Measurements from ENCODE around the gene OCA2. TPM values are rescaled to one million over a fixed set of nuclear protein-coding genes. Genes with fewer than 3 reads are reported as not detected.
"Not testable (repeated sequence)": the region's sequence is repeated elsewhere in the genome, so short reads cannot be mapped to it uniquely, and the experiment has no call there.

OCA2 gene
- polyA plus RNA-seq, 1 donor from 2014 or later = 0.97 TPM

DNA sequence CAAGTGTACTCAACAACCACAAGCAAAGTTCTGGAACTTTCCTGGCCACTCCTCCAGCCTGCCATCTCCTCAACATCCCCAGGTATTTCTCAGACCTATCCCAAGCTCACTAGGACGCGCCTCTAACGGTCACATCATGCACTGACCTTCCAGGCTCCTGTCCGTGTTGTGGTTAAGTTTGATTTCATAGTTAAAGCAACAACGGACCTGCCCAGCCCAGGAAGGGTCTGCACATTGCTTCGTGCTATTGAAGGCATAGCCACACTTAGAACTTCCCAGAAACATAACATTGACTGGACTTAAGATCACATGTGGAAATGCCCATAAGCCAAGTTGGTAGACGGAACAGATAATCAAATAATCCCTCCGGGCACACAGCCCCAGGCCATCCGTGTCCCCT is 85.1 kb downstream of the OCA2 start:
- H3K79me2 ChIP-seq (replicated peaks; ENCODE audit: insufficient read depth, low read length) = no peaks in the 10 kb centered on the region
- H3K36me3 ChIP-seq (ENCODE audit: insufficient read depth, low read length) = no peaks in the 10 kb centered on the region

DNA sequence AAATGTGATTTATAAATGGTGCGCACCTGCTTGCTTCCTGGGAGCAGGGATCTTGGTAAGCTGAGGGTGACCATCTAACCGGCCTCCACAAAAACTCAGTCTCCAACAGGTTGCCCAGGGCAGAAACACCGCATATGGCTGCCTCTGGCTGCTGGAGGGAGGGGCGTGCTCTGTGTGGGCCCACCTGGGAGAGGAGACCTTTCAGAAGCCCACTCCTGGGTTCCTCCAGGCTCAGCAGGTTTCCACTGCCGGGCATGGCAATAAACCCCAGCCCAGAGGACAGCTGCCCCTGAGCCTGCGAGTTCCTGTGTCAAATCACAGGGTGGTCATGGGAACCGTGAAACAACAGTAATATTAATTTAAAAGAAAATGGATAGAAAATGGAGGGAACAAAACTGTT is 85.6 kb downstream of the OCA2 start:
- Histone ChIP-seq H3K4me3 (ENCODE audit: low read length) (no peak overlapping the region), H3K27me3 (ENCODE audit: insufficient read depth, low read depth, low read length) (no peaks in the 10 kb centered on the region), H4K20me1 (ENCODE audit: insufficient read depth) (no peaks in the 10 kb centered on the region), H3K9me2 (ENCODE audit: insufficient read depth, low read length) (no peaks in the 10 kb centered on the region), H3K9me3 (ENCODE audit: low read length) (no peaks in the 10 kb centered on the region), H2AFZ (ENCODE audit: low read depth, low read length) (no peak overlapping the region), H3K4me2 (ENCODE audit: low read length) (no peak overlapping the region), H3F3A (ENCODE audit: insufficient read depth, low read length, poor library complexity, severe bottlenecking) (no peaks in the 10 kb centered on the region), H3K27ac (ENCODE audit: low read length) (no peak overlapping the region), H3K36me3 (ENCODE audit: insufficient read depth, low read length) (no peaks in the 10 kb centered on the region), H3K9ac (ENCODE audit: low read length) (no peak overlapping the region), H3K79me2 (replicated peaks; ENCODE audit: insufficient read depth, low read length) (no peaks in the 10 kb centered on the region)
- TF ChIP-seq RAD21 (conservative IDR thresholded peaks at IDR 0.05) = no peak
- TF ChIP-seq, protein P1, sequence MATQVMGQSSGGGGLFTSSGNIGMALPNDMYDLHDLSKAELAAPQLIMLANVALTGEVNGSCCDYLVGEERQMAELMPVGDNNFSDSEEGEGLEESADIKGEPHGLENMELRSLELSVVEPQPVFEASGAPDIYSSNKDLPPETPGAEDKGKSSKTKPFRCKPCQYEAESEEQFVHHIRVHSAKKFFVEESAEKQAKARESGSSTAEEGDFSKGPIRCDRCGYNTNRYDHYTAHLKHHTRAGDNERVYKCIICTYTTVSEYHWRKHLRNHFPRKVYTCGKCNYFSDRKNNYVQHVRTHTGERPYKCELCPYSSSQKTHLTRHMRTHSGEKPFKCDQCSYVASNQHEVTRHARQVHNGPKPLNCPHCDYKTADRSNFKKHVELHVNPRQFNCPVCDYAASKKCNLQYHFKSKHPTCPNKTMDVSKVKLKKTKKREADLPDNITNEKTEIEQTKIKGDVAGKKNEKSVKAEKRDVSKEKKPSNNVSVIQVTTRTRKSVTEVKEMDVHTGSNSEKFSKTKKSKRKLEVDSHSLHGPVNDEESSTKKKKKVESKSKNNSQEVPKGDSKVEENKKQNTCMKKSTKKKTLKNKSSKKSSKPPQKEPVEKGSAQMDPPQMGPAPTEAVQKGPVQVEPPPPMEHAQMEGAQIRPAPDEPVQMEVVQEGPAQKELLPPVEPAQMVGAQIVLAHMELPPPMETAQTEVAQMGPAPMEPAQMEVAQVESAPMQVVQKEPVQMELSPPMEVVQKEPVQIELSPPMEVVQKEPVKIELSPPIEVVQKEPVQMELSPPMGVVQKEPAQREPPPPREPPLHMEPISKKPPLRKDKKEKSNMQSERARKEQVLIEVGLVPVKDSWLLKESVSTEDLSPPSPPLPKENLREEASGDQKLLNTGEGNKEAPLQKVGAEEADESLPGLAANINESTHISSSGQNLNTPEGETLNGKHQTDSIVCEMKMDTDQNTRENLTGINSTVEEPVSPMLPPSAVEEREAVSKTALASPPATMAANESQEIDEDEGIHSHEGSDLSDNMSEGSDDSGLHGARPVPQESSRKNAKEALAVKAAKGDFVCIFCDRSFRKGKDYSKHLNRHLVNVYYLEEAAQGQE (IDR thresholded peaks at IDR 0.05; ENCODE audit: borderline replicate concordance) = no peak

More for the DNA sequence above, 85.1 kb downstream of the OCA2 start:
- TF ChIP-seq POLR2AphosphoS5 (IDR thresholded peaks at IDR 0.05) (no peak), TAF1 (IDR thresholded peaks at IDR 0.05; ENCODE audit: low read depth) (no peak), RAD21 (conservative IDR thresholded peaks at IDR 0.05) (no peak), EZH2 (IDR thresholded peaks at IDR 0.05; ENCODE audit: borderline replicate concordance, insufficient read depth, low read length, poor library complexity, severe bottlenecking) (no peak)
- H3K9ac ChIP-seq (ENCODE audit: low read length) = no peak overlapping the region
- H3K9me2 ChIP-seq (ENCODE audit: insufficient read depth, low read length) = no peaks in the 10 kb centered on the region
- no peaks in the 10 kb centered on the region for H3K27me3 ChIP-seq (ENCODE audit: insufficient read depth, low read depth, low read length)
- no peaks in the 10 kb centered on the region for H3K9me3 ChIP-seq (ENCODE audit: low read length)
- no peak overlapping the region for H3K27ac ChIP-seq (ENCODE audit: low read length)
- H3K4me2 ChIP-seq (ENCODE audit: low read length) = no peak overlapping the region
- no peaks in the 10 kb centered on the region for H4K20me1 ChIP-seq (ENCODE audit: insufficient read depth)
- H3K4me3 ChIP-seq (ENCODE audit: low read length) = no peak overlapping the region
- H3F3A ChIP-seq (ENCODE audit: insufficient read depth, low read length, poor library complexity, severe bottlenecking) = no peaks in the 10 kb centered on the region
- H2AFZ ChIP-seq (ENCODE audit: low read depth, low read length) = no peak overlapping the region

DNA sequence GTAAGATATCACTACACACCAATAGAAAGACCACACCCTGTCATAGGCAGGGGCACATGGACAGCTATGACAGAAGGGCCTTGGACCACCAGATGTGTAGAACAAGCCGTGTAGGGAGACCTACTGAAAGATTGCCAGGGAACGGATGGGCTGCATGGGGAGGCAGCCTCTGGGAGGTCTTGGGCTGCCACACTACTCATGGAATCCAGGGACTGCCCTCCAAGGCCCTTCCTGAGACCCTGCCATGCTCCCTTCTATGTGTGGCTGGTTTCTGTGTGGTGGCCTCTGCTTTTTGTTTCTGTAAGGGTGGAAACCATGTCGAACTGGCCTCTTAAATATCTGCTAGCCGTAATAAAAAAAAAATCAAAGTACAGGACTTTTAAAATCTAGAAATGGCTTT is 86.9 kb downstream of the OCA2 start:
- Histone ChIP-seq H3K9ac (ENCODE audit: low read length) (no peak overlapping the region), H3K9me2 (ENCODE audit: insufficient read depth, low read length) (no peaks in the 10 kb centered on the region), H2AFZ (ENCODE audit: low read depth, low read length) (no peak overlapping the region), H3K79me2 (replicated peaks; ENCODE audit: insufficient read depth, low read length) (no peaks in the 10 kb centered on the region), H4K20me1 (ENCODE audit: insufficient read depth) (no peaks in the 10 kb centered on the region), H3K9me3 (ENCODE audit: low read length) (no peaks in the 10 kb centered on the region), H3K4me3 (ENCODE audit: low read length) (no peak overlapping the region), H3K36me3 (ENCODE audit: insufficient read depth, low read length) (no peaks in the 10 kb centered on the region), H3K27ac (ENCODE audit: low read length) (no peak overlapping the region), H3K4me2 (ENCODE audit: low read length) (no peak overlapping the region), H3F3A (ENCODE audit: insufficient read depth, low read length, poor library complexity, severe bottlenecking) (no peaks in the 10 kb centered on the region), H3K27me3 (ENCODE audit: insufficient read depth, low read depth, low read length) (no peaks in the 10 kb centered on the region)
- no peak for TF ChIP-seq MXI1 (conservative IDR thresholded peaks at IDR 0.05; ENCODE audit: poor library complexity, severe bottlenecking)
- TF ChIP-seq, protein P1 (IDR thresholded peaks at IDR 0.05; ENCODE audit: borderline replicate concordance) = no peak
- TF ChIP-seq POLR2AphosphoS5 (IDR thresholded peaks at IDR 0.05) = no peak
- TF ChIP-seq EP300 (conservative IDR thresholded peaks at IDR 0.05; ENCODE audit: poor library complexity, severe bottlenecking) = no peak
- TF ChIP-seq, protein P2, sequence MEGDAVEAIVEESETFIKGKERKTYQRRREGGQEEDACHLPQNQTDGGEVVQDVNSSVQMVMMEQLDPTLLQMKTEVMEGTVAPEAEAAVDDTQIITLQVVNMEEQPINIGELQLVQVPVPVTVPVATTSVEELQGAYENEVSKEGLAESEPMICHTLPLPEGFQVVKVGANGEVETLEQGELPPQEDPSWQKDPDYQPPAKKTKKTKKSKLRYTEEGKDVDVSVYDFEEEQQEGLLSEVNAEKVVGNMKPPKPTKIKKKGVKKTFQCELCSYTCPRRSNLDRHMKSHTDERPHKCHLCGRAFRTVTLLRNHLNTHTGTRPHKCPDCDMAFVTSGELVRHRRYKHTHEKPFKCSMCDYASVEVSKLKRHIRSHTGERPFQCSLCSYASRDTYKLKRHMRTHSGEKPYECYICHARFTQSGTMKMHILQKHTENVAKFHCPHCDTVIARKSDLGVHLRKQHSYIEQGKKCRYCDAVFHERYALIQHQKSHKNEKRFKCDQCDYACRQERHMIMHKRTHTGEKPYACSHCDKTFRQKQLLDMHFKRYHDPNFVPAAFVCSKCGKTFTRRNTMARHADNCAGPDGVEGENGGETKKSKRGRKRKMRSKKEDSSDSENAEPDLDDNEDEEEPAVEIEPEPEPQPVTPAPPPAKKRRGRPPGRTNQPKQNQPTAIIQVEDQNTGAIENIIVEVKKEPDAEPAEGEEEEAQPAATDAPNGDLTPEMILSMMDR (IDR thresholded peaks at IDR 0.05; ENCODE audit: poor library complexity, severe bottlenecking) = no peak
- no peak for TF ChIP-seq TAF1 (IDR thresholded peaks at IDR 0.05; ENCODE audit: low read depth)
- no peak for TF ChIP-seq EZH2 (IDR thresholded peaks at IDR 0.05; ENCODE audit: borderline replicate concordance, insufficient read depth, low read length, poor library complexity, severe bottlenecking)

DNA sequence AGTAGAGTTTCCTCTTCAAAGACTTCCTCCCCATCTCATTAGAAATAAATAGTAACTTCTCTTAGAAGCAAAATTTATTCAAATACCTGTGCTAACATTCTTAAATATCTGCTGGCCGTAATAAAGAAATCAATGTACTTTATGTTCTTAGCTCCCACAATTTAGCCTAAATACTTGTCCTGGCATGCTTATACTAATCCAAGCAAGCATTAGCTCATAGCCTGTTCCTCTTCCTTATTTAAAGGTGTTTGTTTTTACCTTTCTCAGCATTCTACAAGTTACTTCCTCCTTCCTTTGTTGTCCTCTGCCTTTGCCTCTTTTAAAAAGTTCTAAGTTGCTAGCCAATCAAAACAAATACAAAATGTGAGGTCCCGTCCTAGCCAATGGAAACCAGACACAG is 90.9 kb downstream of the OCA2 start:
- H3K9me3 ChIP-seq (ENCODE audit: low read length); H3K27ac ChIP-seq (ENCODE audit: low read length); H3K9ac ChIP-seq (ENCODE audit: low read length); H3K36me3 ChIP-seq (ENCODE audit: insufficient read depth, low read length); H3K27me3 ChIP-seq (ENCODE audit: insufficient read depth, low read depth, low read length); H3K4me2 ChIP-seq (ENCODE audit: low read length); H3K79me2 ChIP-seq (replicated peaks; ENCODE audit: insufficient read depth, low read length); H3K9me2 ChIP-seq (ENCODE audit: insufficient read depth, low read length); H2AFZ ChIP-seq (ENCODE audit: low read depth, low read length); H3K4me3 ChIP-seq (ENCODE audit: low read length); H4K20me1 ChIP-seq (ENCODE audit: insufficient read depth); H3F3A ChIP-seq (ENCODE audit: insufficient read depth, low read length, poor library complexity, severe bottlenecking): not testable (repeated sequence)

Data from neural cell (in vitro differentiated cells).